ENCODE measurements around the gene MITF.

The MITF gene

DNA sequence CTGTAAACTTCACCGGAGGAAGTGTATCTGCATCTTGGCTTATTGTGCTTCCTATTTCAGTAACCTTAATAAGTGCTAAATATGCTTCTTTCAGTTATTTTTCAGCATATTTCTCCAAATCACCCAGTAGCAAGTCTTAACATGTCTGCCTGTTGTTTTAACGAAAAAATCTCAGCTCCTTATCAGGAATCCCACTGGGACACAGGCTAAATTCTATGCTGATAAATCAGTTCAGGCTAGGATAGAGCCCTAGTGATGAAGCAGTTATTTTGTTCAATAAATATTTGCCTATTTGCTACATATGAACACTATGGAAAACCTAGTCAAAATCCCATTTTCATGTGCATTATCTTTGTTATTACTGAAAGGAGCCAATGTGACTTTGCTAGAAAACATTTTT lies 8.2 kb upstream of the MITF start:
- DNase-seq = no peak

DNA sequence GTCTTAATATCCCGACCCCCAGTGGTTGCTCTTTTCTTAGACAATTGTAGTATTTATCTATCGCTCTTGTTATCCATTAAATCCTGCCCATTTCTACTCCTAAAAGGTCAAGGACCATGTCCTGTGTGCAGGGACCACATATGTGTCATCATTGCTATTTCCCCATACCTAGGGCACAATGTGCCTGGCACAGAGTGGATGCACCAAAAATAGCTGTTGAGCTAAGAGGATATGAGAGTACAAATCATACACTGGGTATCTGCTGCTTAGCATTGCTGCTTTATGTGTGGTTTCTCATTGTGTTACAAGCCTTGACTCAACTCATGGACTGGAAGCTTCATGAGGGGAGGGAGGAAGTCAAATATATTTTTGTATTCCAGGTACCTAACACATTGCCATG lies 3.4 kb upstream of the MITF start:
- Histone ChIP-seq H3K27me3 (no peaks in the 10 kb centered on the region), H3K36me3 (no peaks in the 10 kb centered on the region), H3K4me3 (ENCODE audit: low read depth, low read length) (no peak overlapping the region), H3K4me1 (peaks cover 4% of the 10 kb centered on the region), H3K9me3 (no peaks in the 10 kb centered on the region)
- no peak for DNase-seq
- TF ChIP-seq, protein P1, sequence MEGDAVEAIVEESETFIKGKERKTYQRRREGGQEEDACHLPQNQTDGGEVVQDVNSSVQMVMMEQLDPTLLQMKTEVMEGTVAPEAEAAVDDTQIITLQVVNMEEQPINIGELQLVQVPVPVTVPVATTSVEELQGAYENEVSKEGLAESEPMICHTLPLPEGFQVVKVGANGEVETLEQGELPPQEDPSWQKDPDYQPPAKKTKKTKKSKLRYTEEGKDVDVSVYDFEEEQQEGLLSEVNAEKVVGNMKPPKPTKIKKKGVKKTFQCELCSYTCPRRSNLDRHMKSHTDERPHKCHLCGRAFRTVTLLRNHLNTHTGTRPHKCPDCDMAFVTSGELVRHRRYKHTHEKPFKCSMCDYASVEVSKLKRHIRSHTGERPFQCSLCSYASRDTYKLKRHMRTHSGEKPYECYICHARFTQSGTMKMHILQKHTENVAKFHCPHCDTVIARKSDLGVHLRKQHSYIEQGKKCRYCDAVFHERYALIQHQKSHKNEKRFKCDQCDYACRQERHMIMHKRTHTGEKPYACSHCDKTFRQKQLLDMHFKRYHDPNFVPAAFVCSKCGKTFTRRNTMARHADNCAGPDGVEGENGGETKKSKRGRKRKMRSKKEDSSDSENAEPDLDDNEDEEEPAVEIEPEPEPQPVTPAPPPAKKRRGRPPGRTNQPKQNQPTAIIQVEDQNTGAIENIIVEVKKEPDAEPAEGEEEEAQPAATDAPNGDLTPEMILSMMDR (IDR thresholded peaks at IDR 0.05; ENCODE audit: low read depth, low read length) = no peak

More for the DNA sequence above, 8.2 kb upstream of the MITF start:
- no peaks in the 10 kb centered on the region for H3K27me3 ChIP-seq
- TF ChIP-seq, protein P1 (IDR thresholded peaks at IDR 0.05; ENCODE audit: low read depth, low read length) = no peak
- H3K9me3 ChIP-seq = no peaks in the 10 kb centered on the region
- peaks cover 6% of the 10 kb centered on the region for H3K4me1 ChIP-seq
- no peaks in the 10 kb centered on the region for H3K36me3 ChIP-seq
- H3K4me3 ChIP-seq (ENCODE audit: low read depth, low read length) = no peak overlapping the region

- Histone ChIP-seq H3K9me3 (no peaks in the 10 kb centered on the region), H3K4me1 (no peaks in the 10 kb centered on the region; the same call in 1 of the 2 replicates), H3K4me3 (ENCODE audit: low read depth, low read length) (no peak overlapping the region), H3K36me3 (no peaks in the 10 kb centered on the region), H3K27me3 (no peaks in the 10 kb centered on the region)
- TF ChIP-seq, protein P1 (IDR thresholded peaks at IDR 0.05; ENCODE audit: low read depth, low read length) = no peak
- DNase-seq = no peak
Measured at GRCh38 chr3:69737392-69737791, 1.9 kb upstream of the MITF start.

- no peaks in the 10 kb centered on the region; the same call in 1 of the 2 replicates for H3K4me1 ChIP-seq
- H3K9me3 ChIP-seq = no peaks in the 10 kb centered on the region
- H3K36me3 ChIP-seq = no peaks in the 10 kb centered on the region
- DNase-seq = no peak
- no peaks in the 10 kb centered on the region for H3K27me3 ChIP-seq
- peak overlapping the region; percentile 65 for H3K4me3 ChIP-seq (ENCODE audit: low read depth, low read length)
- TF ChIP-seq, protein P1 (IDR thresholded peaks at IDR 0.05; ENCODE audit: low read depth, low read length) = no peak
Measured at GRCh38 chr3:69738315-69738714, 949 bp upstream of the MITF start.

GRCh38 chr3:69738859-69739203 lies 433 bp upstream of the MITF start:
- Histone ChIP-seq H3K4me1 (no peaks in the 10 kb centered on the region; the same call in 1 of the 2 replicates), H3K27me3 (no peaks in the 10 kb centered on the region), H3K36me3 (no peaks in the 10 kb centered on the region), H3K4me3 (ENCODE audit: low read depth, low read length) (peak overlapping the region; percentile 65), H3K9me3 (no peaks in the 10 kb centered on the region)
- DNase-seq = no peak
- TF ChIP-seq, protein P1 (IDR thresholded peaks at IDR 0.05; ENCODE audit: low read depth, low read length) = no peak

DNA sequence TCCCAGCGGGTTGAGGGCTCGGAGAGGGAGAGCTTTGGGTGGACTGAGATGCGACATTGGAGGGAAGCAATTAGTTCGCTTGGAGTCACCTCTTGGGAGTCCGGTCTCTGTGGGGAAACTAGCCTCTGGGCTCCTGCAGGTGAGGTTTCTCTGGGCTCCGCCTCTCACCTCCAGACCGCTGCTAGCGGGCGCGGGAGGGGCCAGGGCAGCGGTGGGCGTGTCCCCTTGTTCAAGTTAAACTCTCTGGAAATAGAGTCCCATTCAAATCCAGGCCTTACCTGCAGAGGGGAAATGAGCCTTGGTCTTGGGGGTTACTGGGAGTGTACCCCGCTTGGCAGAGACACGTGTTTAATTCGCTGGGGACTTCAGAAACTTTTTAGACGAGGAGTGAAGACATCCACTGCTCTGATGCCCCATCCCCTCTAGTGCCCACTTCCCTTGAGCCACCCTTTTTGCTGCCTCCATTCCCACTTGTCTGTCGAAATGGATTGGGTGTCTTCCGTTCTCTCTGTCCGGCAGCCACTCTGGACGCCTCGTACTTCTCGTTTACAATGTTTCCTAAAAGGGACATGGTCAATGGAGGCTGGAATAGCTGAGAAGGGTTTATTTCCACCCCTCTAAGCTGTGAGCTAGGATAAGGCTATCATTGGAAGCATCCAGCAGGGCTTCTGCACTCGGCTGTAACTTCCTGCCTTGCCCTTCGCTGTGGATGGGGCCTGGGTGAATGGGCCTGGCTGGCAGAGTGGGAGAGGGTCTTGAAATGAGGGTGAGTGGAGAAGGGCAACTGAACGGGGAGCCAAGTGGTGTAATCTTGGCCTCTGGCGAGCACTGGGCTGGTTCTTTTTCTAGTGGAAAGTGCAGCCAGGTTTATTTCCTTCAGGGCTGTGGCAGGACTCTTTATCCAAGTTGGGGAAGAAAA lies 1.1 kb downstream of the MITF start:
- H3K4me1 ChIP-seq = no peaks in the 10 kb centered on the region; the same call in 1 of the 2 replicates
- TF ChIP-seq, protein P1 (IDR thresholded peaks at IDR 0.05; ENCODE audit: low read depth, low read length) = no peak
- no peak for DNase-seq
- no peaks in the 10 kb centered on the region for H3K9me3 ChIP-seq
- no peaks in the 10 kb centered on the region for H3K27me3 ChIP-seq
- H3K4me3 ChIP-seq (ENCODE audit: low read depth, low read length) = peak overlapping the region; percentile 65
- H3K36me3 ChIP-seq = no peaks in the 10 kb centered on the region

Data from BE2C (cell line).